GM21737 (cell line): Measurements from ENCODE around the gene GAS7.

Experiments
- ATAC-seq: cut with Tn5 transposase; IDR thresholded peaks from one replicate; pipeline ENCODE4 v1.9.1; 2021; ENCODE audit warnings: mild to moderate bottlenecking, moderate library complexity; ENCODE audit not compliant: unreplicated experiment

The GAS7 gene

DNA sequence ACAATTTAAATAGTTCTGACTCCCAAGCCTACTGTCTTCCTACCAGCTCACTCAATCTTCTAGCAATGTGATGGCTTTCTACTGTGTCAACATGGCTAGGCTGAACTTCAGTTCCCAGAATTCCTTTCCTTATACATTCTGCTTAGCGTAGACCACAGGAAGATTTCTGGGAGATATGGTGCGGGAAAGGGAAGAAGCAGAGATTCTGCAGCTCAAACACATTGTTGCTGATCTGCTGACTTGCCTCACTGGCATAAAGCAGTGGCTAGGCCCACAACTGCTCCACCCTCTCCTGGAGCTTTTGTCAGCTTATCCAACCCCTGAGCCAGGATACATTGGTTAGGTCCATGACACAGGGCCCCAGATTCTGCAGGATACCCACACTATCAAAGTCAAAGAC lies 58.8 kb downstream of the GAS7 start:
- no peak for ATAC-seq

DNA sequence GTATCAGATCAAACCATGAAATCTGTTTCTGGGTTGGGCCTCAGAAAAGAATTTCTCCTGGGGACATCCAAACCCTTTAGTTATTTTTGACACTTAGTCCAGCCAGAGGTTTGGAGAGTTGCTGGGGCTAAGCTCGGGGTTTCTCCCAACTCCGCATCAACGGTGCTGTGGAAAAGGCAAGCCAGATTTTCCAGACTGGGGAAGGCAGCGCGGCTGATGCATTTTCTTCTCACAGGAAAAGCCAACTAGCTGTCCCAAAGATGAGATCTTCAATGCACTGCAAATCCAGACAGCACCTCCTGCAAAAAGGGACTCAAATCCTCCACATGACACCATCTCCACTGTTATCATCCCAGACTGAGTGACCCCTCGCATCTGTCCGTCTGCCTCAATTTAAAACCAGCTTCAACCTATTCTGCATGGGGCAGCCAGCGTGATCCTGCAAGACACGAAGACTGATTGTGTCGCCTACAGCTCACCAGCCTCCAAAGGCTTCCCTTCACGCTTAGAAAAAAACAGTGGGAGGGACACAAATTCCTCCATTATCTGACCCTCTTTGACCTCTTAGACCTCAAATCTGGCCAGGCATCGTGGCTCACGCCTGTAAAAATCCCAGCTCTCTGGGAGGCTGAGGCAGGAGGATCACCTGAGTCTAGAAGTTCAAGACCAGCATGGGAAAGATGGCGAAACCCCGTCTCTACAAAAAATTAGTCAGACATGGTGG lies 62.0 kb downstream of the GAS7 start:
- ATAC-seq = no peak

DNA sequence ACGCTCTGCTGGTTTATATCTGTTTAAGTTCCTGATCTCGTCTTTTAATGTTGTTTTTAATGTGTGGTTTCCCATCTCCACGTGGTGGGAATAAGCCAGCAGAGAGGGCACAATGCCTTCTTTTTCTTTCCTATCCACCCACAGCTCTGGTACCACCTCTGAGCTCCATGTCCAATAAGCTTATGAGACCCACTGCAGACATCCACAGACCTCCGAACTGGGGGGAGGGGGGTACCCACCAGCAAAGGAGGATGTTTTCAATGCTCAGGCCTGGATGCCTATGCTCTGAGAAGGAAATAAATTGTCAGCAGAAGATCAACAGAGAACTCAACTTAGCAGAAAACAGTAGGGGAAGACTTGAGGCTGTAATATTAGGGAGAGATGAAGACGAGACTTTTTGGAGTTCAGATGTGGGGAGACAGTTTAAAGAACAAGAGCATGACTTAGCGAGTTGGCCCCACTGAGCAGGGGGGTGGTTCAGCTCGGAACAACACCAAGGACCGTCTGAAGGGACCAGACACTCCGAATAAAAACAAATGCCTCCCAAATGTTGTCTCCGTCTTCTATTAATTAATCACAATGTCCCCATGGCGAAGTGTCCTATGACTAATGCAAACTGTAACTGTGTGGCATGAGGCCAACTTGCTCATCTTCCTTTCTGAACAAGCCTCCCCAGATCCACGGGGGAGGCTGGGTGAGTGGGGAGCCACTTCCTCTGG lies 62.7 kb downstream of the GAS7 start:
- ATAC-seq = no peak

DNA sequence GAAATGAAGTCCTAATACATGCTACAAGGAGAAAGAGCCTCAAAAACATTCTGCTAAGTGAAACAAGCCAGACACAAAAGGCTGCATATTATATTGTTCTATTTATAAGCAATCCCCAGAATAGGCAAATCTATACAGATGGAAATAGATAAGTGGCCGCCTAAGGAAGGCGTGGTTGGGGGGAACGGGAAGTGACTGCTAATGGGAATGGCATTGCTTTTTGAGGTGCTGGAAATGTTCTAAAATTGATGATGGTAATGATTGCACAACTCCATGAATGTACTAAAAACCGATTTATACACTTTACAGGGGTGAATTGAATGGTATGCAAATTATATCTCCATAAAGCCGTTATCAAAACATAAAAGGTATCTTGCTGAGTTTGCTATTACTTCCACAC lies 67.7 kb downstream of the GAS7 start:
- no peak for ATAC-seq

DNA sequence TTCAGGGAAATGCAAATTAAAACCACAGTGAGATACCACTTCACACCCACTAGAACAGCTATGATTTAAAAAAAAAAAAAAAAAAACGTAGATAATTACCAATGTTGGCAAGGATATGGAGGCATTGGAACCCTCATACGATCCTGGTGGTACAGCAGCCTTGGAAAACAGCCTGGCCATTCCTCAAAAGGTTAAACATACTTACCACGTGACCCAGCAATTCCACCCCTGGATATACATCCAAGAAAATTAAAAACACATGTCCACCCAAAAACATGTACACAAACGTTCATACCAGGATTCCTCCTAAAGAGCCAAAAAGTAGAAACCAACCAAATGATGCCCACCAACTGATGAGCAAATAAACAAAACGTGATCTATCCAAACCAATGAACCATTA lies 68.1 kb downstream of the GAS7 start:
- no peak for ATAC-seq

DNA sequence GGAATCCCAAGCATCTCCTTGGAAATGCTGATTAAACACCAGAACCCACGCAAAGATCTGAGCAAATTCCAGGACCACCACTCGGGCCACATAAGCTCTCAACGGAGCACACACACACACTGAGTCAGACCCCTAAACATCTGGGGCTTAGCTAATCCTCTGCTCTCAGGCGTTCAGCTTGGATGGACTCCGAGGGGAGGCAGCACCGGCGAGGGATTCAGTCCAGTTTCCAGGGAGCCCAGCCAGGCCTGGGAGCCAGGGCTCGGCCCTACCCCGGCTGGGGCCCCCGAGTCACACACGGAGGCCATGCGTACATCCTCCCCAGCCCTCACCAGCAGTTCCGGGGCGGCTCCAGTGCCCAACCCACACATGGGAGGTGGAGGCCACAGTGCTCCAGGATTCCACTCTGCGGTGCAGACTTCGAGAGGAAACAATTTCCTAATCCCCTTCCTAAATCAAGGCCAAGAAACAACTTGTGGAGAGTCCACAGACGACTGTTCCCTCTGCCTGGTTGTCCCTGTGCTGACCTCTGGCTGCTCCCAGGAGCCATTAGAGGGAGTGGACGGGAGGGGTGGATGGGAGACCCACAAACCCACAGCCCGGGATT lies 70.5 kb downstream of the GAS7 start:
- ATAC-seq = no peak

DNA sequence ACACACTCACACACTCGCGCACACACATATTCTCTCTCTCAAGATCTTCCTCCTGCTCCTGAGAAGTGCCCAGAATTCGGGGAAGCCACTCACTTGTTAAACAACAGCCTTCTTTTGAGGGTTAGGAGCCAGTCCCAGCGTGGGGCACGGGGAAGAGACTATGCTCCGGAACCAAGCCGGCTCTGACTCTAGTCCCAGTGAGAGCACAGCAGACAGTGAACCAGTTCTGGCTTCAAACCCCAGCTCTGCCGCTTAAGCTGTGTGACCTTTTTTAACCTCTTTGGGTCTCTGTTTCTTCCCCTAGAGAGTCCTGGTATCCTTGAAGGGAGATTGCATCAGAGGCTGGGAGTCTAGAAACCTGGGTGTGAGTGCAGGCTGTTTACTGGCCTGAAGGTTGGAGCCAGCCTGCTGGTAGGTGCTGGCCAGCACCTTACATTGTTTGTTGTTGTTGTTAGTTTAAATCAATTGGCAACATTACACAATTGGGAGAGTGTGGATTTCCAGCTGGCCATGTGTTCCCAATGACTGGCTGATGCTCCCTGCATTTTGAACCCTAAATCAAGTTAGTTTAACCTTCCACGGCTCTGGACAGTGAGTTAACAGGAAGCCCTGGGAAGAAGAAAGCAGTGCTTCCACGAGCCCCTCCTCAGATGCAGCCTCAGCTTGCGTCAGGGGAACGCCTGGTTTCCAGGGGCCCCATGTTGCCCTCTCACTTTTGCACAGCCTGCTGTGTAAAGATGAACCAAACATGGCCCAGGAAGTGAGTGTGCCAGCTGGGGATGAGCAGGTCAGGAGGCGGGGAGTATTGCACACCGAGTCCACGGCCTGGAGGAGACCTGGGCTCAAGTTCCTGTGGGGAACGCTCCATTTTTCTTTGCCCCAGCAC lies 71.5 kb downstream of the GAS7 start:
- ATAC-seq = no peak

DNA sequence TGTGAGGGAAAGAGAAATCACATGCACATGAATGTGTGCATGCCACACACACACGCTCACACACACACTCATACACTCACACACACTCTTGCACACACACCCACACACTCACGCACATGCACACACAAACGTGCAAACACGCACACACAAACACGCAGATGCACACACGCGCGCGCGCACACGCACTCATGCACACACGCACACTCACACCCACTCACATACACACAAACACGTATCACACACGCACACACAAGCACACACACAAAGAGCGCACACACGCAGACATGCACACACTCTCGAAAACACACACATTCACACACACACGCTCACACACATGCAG lies 72.2 kb downstream of the GAS7 start:
- no peak for ATAC-seq

DNA sequence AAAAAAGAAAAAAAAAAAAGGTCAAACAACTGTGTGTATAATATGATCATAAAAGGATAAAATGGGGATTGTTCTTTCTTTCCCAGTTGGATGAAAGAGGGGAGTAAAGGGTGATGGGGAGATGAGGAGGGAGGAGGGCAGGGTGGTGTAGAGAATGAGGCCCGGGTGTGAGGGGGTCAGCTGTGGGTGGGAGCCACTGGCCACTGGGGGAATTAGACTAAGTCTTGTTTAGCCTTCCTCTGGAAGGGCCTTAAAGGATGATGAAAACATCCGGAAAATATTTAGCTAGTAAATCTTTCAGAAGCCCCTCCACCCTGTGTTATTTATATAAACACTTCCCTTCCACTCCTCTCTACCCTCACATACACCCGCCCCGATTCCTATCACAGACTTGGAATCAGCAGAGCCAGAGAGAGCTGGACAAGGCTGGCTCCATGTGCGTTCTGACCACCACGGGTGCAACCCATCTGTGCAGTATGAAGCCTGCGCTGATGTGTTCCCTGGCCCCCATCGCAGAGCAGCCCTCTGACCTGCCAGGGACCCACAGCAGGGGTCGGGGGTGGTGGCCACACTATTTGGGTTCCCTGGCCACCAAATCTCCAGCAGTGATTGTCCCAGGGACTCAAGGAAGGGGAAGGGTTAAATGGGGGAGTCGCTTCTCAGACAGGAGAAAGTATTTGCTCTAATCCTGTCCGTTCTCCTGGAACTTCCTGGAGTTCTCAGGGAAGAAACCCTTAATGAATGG lies 72.7 kb downstream of the GAS7 start:
- ATAC-seq = no peak

DNA sequence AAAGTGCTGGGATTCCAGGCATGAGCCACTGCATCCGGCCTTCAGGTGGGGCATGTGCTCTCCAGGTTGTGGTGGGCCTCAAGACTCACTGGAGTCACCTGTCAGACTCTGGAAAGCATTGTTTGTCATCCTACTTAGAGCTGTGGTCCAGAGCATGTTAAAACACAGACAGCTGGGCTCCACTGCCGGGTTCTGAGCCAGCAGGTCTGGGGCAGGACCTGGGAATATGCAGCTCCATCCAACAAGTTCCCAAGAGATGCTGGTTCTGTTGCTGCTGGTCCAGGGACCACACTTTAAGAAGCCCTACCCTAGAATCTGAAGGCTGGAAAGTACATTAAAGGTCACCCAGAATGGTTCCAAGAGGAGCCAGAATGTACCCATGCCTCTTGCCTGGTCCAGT lies 75.3 kb downstream of the GAS7 start:
- ATAC-seq = no peak

DNA sequence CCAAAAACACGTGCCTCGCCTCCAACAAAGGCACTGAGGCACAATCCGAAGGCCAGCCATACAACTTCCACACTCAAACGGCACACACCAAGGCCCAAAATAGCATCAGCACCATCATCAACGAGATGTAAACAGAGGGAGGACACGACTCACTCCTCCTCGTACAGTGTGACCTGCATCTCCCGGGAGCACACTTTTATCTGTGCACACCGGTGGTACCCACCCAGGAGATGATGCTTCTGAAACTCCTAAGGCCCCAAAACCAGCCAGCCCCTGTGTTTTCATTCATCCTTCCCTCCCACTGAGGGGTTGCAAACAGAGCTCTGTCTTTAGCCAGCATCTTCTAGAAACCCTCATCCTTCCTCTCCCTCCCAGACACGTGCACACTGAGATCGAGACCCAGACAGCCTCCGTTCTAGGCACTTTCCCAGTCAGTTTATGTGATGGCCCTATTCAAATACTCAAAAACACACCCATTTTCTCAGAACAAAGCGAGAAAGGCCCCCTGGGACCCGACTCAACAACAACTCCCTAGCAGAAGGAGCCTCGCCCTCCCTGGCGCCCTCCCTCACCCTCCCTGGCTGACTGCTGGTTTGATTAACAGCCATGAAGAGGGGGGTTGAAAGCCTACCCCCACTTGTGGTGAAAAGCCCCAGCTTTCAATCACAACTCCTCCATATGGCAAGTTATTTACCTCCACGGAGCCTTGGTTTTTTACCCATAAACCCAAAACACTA lies 76.3 kb downstream of the GAS7 start:
- no peak for ATAC-seq

DNA sequence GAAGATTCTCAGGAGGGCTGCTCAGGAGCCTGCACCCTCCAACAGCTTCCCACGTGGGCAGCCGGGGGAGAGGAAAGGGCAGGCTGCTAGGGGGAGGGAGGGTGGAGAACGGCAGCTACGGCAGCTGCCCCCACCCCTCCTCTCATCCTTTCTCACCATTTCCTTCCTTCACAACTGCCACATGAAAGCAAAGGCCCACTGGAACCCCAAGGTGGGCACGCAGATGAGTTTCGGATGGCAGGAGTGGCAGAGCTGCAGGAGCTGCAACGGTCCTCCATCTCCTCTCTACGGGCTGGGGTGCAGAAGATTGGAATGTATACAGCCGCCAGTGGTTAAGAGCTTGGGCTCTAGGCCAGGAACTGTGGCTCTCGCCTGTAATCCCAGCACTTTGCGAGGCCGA lies 77.7 kb downstream of the GAS7 start:
- no peak for ATAC-seq

DNA sequence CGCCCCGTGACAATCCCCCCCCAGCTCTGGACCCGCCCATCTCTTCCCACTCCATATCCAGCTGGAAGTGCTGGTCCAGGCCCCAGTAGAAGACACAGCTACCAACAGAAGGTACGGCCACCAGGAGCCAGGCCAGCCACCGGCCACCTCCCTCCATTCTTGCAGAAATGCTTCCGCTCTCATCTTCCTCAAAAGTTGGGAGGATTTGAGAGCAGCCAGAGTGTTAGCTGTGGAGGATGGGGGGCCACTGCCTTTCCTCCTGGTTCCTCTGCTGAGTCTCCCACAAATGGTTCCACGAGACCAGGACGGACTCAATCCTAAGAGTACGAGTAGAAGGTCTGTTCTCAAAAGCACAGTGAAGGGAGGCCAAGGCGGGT lies 78.3 kb downstream of the GAS7 start:
- ATAC-seq = no peak

DNA sequence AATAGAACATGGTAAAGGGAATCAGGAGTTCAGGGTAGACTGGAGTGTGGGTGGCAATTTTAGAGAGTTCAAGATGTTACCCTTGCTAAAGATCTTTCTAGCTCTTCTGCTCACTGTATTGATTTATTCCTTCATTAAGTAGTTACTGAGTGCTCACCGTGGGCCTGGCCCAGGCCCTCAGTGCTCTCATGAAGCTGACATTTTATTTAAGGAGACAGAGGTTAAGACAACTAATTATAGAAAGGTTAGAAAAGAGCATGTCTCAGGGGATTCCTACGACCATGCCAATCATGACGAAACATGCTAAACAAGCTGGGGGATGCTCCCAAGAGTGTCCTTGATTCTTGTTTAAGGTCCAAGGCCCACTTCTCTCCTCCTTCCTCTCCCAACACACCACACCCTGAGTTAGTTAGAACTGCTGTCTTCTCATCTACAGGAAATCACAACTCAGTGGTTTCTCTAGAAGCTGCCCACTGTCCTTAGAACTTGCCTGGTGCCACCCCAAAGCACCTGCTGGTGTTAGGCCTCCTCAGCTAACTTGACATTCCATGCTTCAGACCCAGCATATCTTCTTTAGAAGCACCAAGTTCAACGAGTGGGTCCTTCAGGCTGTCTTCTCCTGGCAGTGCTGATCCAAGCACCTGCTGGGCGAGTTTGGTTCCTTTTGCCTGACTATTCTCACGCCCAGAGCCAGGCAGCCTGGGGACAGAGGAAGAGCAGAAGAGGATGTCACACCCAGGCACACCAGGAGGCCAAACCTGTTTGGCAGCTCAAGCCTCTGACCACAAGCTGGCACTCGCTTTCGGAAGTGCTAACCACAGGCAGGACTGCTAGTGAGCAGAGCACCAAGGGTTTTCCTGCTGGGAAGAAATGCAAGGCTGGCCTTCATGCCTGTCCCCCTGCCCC lies 79.0 kb downstream of the GAS7 start:
- no peak for ATAC-seq

DNA sequence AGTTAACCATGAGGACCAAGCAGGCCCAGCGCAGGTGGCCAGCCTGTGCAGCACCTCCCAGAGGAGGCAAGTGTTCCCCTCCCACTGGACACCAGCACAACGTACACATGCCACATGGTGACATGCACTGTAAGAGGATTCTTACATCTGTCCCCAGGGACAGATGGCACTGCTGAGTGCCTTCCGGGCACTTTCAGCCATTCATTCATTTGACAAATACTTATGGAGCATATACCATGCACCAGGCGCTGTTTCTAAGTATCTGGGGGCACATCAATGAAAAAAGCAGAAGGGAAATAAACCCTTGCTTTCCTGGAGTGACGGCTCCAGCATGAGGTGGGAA lies 79.6 kb downstream of the GAS7 start:
- ATAC-seq = no peak

DNA sequence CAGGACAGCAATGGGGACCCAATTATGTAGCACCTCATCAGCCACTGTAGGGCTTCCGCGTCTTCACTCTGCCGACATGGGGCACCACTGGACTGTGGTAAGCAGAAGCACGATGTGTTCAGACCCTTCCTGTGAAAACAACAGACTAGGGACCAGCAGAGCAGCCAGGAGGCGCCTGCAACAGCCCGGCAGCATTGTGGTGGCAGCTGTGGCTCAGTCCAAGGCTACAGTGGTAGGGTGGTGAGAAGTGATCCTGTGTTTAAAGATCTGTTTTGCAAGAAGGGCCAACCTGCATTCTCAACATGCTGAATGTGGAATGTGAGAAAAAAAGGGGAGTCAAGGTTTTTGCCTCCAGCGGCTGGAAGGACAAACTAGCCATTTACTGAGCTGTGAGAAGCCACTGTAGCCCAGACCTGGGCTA lies 80.8 kb downstream of the GAS7 start:
- ATAC-seq = no peak

DNA sequence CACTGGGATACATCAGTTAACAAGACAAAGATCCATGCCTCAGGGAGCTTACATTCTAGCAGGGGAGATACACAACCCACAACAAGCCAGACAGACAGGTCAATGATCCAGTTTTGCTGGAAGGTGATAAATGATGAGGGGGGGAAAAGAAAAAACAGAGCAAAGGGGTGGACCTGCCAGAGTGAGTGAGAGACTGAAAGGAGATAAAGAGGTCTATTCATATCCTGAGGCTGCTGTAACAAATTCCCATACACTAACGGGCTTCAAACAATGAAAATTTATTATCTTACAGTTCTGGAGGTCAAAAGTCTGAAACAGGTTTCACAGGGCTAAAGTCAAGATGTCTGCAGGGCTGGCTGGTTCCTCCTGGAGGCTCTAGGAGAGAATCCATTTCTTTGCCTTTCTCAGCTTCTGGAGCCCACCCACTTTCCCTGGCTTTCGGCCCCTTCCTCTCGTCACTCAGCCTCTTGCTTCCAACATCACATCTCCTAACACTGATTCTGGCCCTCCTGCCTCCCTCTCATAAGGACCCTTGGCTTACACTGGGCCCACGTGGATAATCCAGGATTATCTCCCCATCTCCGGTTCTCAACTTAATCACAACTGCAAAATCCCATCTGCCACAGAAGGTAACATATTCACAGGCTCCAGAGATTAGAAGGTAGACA lies 81.5 kb downstream of the GAS7 start:
- ATAC-seq = no peak

DNA sequence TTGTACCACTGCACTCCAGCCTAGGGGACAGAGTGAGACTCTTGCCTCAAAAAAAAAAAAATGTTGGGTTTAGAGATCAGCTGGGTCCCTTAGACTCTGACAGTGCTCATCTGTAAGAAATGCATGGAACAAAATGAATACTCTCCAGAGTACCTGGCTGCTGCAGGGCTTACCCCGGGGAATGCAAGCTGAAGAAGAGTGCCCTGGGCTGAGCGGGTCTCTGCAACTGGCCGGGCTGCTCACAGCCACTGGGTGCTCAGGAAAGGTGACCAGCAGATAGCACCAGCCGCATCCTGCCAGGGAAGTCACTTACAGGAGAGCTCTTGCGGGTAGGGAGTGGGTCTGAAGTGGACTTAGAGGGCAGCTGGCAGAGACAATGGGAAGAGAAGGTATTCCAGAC lies 82.1 kb downstream of the GAS7 start:
- ATAC-seq = no peak

DNA sequence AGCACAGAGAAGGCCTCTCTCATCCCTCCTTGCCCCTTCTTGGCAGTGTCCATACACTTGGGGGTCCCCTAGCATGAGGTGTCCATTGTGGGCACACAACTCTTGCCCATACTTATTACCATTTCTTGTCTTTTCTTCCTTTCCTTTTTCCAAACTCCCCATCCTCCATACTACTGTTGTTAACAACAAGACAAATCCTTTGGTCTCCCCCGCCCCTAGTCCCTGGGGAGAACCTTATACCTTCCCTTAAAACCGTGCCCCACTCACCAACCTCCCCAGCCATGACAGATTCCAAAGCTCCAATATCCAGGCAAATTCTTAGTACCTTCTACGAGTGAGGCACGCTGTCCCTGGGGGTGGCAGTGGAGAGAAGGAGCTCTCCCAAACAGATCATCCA lies 82.9 kb downstream of the GAS7 start:
- ATAC-seq = no peak
